K562 (cell line): ENCODE data around the gene SLC3A2. TPM values are rescaled to one million over a fixed set of nuclear protein-coding genes. Genes with fewer than 3 reads are reported as not detected.
A peak's percentile ranks its signal among the peaks of the same experiment; 100 is the strongest.

Experiments used
- BRF1 ChIP-seq: IDR thresholded peaks from 3 replicates; pipeline ENCODE4 v1.6.1; 2011; ENCODE audit warnings: borderline replicate concordance, mild to moderate bottlenecking; ENCODE audit not compliant: insufficient read length; ENCODE audit errors: extremely low read depth
- ETS1 ChIP-seq: conservative IDR thresholded peaks from 2 replicates; pipeline ENCODE4 v1.6.1; 2011; ENCODE audit warnings: low read depth, mild to moderate bottlenecking, low read length; ENCODE audit not compliant: control insufficient read depth
- FOXM1 ChIP-seq, 2 experiments: fragments of 450-650 bp in 1 of 2; sonication (generic) in 1 of 2; formaldehyde crosslinking in 1 of 2; IDR thresholded peaks; 2 replicates each; pipeline versions ENCODE4 v1.6.1 to v1.9.0; 2017 to 2022; ENCODE audit warnings: low read depth in 2 of 2, mild to moderate bottlenecking in 2 of 2, missing genetic modification reagents in 1 of 2, moderate library complexity in 1 of 2
- HMGN3 ChIP-seq: IDR thresholded peaks from 2 replicates; pipeline ENCODE4 v1.6.1; 2011; ENCODE audit warnings: borderline replicate concordance, low read depth, mild to moderate bottlenecking, mixed read lengths, low read length; ENCODE audit not compliant: insufficient read length; ENCODE audit errors: extremely low read depth
- MYNN ChIP-seq, 2 experiments: sonication (generic); formaldehyde crosslinking in 1 of 2; IDR thresholded peaks; 2 replicates each; pipeline versions ENCODE4 v1.5.0 to v1.6.1; 2016 to 2020; ENCODE audit warnings: antibody characterized with exemption in 1 of 2, missing genetic modification reagents in 1 of 2
- NR0B1 ChIP-seq: fragments of 450-650 bp; IDR thresholded peaks from one replicate; pipeline ENCODE4 v1.6.1; 2018; ENCODE audit warnings: mild to moderate bottlenecking, moderate library complexity; ENCODE audit not compliant: partially characterized antibody
- SP1 ChIP-seq: sonication (generic); formaldehyde crosslinking; IDR thresholded peaks from 2 replicates; pipeline ENCODE4 v1.8.1; 2022; ENCODE audit warnings: mild to moderate bottlenecking, missing genetic modification reagents
- TARDBP ChIP-seq: fragments of 450-650 bp; IDR thresholded peaks from 2 replicates; pipeline ENCODE4 v1.6.1; 2016
- ZNF12 ChIP-seq: sonication (generic); formaldehyde crosslinking; IDR thresholded peaks from 2 replicates; pipeline ENCODE4 v1.4.0; 2020; ENCODE audit warnings: mild to moderate bottlenecking, missing genetic modification reagents
- ZNF311 ChIP-seq: fragments of 250-450 bp; sonication (Bioruptor Pico); IDR thresholded peaks from 2 replicates; pipeline ENCODE4 v1.4.0; 2020; ENCODE audit warnings: mild to moderate bottlenecking, moderate library complexity
- ZNF408 ChIP-seq: fragments of 250-450 bp; sonication (Bioruptor Pico); IDR thresholded peaks from 2 replicates; pipeline ENCODE4 v1.4.0; 2020; ENCODE audit warnings: low read depth, mild to moderate bottlenecking, moderate library complexity
- ZNF586 ChIP-seq: fragments of 450-650 bp; formaldehyde crosslinking; conservative IDR thresholded peaks from 2 replicates; pipeline ENCODE4 v1.4.0; 2020; ENCODE audit warnings: mild to moderate bottlenecking, moderate library complexity
- ZNF717 ChIP-seq: fragments of 250-450 bp; sonication (Bioruptor Pico); IDR thresholded peaks from 2 replicates; pipeline ENCODE4 v1.5.0; 2021
- polyA plus RNA-seq, 8 experiments: library from polyadenylated mRNA; depleted of rRNA in 4 of 8; stranded (reverse) in 5 of 8; unstranded in 3 of 8; fragments of >200 nt; fragmentation: Nextera tagmentation in 2 of 8; fragmentation: Illumina TruSeq in 1 of 8; extraction: Ambion mirVana in 2 of 8; extraction: Trizol in 1 of 8; gene quantifications; 2 replicates each; pipeline versions ENCODE4 v1.2.1 to v1.2.3, GENCODE V29; 2011 to 2014; ENCODE audit warnings: inconsistent platforms in 1 of 8, missing spikeins in 1 of 8
- total RNA-seq, 7 experiments: library from RNA; depleted of rRNA in 6 of 7; stranded (reverse); fragments of >200 nt in 6 of 7; fragmentation: Illumina TruSeq in 2 of 7; extraction: Trizol in 2 of 7; gene quantifications; 2 replicates each; pipeline versions ENCODE4 v1.2.1 to v1.2.3, GENCODE V29; 2011 to 2021; ENCODE audit warnings: low replicate concordance in 1 of 7
- TF ChIP-seq, protein P1 (sequence below): fragments of 450-650 bp; conservative IDR thresholded peaks from 2 replicates; pipeline ENCODE4 v1.6.1; 2016; ENCODE audit warnings: missing genetic modification characterization, low read depth, mild to moderate bottlenecking, control low read depth, missing compliant biosample characterization
- TF ChIP-seq, protein P2 (sequence below): fragments of 200-800 bp; sonication (Bioruptor generic); IDR thresholded peaks from 2 replicates; pipeline ENCODE4 v1.6.1; 2017; ENCODE audit warnings: missing genetic modification characterization, missing compliant biosample characterization
- TF ChIP-seq, protein P3 (sequence below): sonication (generic); formaldehyde crosslinking; IDR thresholded peaks from 2 replicates; pipeline ENCODE4 v1.8.0; 2023; ENCODE audit warnings: mild to moderate bottlenecking, missing genetic modification reagents
- TF ChIP-seq, protein P4 (sequence below), 2 experiments: IDR thresholded peaks; 2 replicates each; pipeline ENCODE4 v1.6.1; 2011; ENCODE audit warnings: borderline replicate concordance in 1 of 2, control low read depth in 1 of 2, low read depth in 1 of 2, low read length in 1 of 2, mild to moderate bottlenecking in 1 of 2, mixed read lengths in 1 of 2, moderate library complexity in 1 of 2; ENCODE audit not compliant: insufficient read depth in 1 of 2, insufficient read length in 1 of 2, poor library complexity in 1 of 2, severe bottlenecking in 1 of 2; ENCODE audit errors: extremely low read depth in 1 of 2

SLC3A2 gene
- total and polyA plus RNA-seq, 9 of the 15 experiments (the other 6 are each of a cell fraction or from before 2014, with no cell fraction given): 20.0 to 296 (median 214) TPM

GRCh38 chr11:62839050-62839945 is 41.4 kb upstream of the SLC3A2 start, which contains the start of gene WDR74 (continued):
- TF ChIP-seq ETS1 (peak; percentile 98), MYNN (IDR thresholded peaks at IDR 0.05) (no peak), MYNN (CRISPR knock-in tag; IDR thresholded peaks at IDR 0.05) (no peak), FOXM1 (IDR thresholded peaks at IDR 0.05; ENCODE audit: low read depth) (no peak), FOXM1 (CRISPR knock-in tag; IDR thresholded peaks at IDR 0.05; ENCODE audit: low read depth) (peak; percentile 83; the same call in 1 of the 2 replicates), ZNF586 (CRISPR knock-in tag) (no peak), TARDBP (no peak), ZNF311 (CRISPR knock-in tag) (no peak), HMGN3 (peak; percentile 73), ZNF408 (CRISPR knock-in tag) (no peak), SP1 (CRISPR knock-in tag) (peak; percentile 80), ZNF12 (CRISPR knock-in tag) (no peak), BRF1 (no peak), ZNF717 (CRISPR knock-in tag) (no peak), NR0B1 (no peak)
- TF ChIP-seq, protein P1, sequence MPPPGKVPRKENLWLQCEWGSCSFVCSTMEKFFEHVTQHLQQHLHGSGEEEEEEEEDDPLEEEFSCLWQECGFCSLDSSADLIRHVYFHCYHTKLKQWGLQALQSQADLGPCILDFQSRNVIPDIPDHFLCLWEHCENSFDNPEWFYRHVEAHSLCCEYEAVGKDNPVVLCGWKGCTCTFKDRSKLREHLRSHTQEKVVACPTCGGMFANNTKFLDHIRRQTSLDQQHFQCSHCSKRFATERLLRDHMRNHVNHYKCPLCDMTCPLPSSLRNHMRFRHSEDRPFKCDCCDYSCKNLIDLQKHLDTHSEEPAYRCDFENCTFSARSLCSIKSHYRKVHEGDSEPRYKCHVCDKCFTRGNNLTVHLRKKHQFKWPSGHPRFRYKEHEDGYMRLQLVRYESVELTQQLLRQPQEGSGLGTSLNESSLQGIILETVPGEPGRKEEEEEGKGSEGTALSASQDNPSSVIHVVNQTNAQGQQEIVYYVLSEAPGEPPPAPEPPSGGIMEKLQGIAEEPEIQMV: no peak
- TF ChIP-seq, protein P2, sequence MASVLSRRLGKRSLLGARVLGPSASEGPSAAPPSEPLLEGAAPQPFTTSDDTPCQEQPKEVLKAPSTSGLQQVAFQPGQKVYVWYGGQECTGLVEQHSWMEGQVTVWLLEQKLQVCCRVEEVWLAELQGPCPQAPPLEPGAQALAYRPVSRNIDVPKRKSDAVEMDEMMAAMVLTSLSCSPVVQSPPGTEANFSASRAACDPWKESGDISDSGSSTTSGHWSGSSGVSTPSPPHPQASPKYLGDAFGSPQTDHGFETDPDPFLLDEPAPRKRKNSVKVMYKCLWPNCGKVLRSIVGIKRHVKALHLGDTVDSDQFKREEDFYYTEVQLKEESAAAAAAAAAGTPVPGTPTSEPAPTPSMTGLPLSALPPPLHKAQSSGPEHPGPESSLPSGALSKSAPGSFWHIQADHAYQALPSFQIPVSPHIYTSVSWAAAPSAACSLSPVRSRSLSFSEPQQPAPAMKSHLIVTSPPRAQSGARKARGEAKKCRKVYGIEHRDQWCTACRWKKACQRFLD (CRISPR knock-in tag): no peak
- TF ChIP-seq, protein P3, sequence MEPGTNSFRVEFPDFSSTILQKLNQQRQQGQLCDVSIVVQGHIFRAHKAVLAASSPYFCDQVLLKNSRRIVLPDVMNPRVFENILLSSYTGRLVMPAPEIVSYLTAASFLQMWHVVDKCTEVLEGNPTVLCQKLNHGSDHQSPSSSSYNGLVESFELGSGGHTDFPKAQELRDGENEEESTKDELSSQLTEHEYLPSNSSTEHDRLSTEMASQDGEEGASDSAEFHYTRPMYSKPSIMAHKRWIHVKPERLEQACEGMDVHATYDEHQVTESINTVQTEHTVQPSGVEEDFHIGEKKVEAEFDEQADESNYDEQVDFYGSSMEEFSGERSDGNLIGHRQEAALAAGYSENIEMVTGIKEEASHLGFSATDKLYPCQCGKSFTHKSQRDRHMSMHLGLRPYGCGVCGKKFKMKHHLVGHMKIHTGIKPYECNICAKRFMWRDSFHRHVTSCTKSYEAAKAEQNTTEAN (CRISPR knock-in tag): no peak
- TF ChIP-seq, protein P4, sequence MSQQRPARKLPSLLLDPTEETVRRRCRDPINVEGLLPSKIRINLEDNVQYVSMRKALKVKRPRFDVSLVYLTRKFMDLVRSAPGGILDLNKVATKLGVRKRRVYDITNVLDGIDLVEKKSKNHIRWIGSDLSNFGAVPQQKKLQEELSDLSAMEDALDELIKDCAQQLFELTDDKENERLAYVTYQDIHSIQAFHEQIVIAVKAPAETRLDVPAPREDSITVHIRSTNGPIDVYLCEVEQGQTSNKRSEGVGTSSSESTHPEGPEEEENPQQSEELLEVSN (IDR thresholded peaks at IDR 0.05; ENCODE audit: borderline replicate concordance in 1 of 2, extremely low read depth in 1 of 2, insufficient read depth in 1 of 2, insufficient read length in 1 of 2, low read depth in 1 of 2, low read length in 1 of 2, poor library complexity in 1 of 2, severe bottlenecking in 1 of 2): peak in 1 of 2 experiments; percentile 73
